ENCODE results near the gene NUDT7.

GRCh38 chr16:77674888-77675287, 47.4 kb upstream of the NUDT7 start:
- TF ChIP-seq CTCF (IDR thresholded peaks at IDR 0.05; ENCODE audit: extremely low read depth in 1 of 2, insufficient read depth in 1 of 2, low read depth in 1 of 2, low read length in 2 of 2) (no peak), MAX (IDR thresholded peaks at IDR 0.05; ENCODE audit: insufficient read depth, insufficient read length) (no peak)

All from endothelial cell of umbilical vein (primary cell).